C1 segment of cervical spinal cord (tissue), 14 donors: ENCODE results near the gene SLC39A2.

Source experiments
- DNase-seq, 14 donors: peaks; one replicate each; lab custom pipeline; 2025; lab: John Stamatoyannopoulos, UW

The SLC39A2 gene

DNA sequence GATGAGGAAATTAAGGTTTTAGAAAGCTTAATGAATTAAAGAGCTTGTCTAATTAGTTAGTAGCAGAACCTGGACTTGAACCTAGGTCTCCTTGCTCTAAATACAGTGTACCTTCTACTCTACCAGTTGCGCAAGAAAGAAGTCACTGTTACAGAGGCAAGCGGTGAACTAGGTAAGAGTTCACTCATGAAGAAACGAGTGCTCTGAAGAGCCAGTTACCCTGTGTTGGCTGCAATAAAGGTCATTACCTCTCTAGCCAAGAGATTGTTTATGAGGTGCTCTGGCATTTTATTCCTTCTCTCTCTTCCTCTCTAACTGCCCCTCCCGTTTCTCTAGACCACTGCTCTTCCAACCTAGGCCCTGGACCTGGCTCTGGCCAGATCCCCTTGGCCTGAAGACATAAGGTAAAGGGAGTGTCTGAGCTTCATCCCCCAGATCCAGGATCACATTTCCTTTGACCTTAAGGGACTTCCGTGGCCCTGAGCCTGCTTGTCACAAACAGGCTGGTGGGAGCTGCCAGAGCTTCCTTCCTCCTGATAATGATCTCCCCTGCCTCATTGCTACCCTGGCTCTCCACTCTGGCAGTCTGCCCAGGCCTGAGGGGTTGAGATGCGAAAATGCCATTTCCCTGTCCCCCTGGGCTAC is 45.0 kb downstream of the SLC39A2 start:
- no peak for DNase-seq

DNA sequence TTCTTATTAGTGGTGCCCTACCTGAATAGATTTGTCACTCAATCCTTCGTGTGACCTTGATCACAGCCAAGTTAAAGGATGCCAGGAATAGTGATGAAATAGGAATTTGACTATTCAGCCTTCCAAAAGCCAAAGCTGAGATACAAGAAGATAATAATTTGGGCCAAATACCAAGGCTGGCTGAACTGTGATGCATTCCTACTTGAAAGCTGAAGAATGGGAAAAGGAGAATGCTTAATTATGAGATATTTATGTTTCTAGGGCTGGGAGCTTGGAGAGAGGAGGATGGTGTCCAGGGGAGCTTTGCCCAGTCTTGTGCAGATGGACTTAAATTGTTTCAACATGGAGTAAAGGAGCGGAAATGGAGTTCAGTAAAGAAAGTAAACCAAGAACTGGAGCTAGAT is 48.3 kb downstream of the SLC39A2 start:
- DNase-seq: no peak

DNA sequence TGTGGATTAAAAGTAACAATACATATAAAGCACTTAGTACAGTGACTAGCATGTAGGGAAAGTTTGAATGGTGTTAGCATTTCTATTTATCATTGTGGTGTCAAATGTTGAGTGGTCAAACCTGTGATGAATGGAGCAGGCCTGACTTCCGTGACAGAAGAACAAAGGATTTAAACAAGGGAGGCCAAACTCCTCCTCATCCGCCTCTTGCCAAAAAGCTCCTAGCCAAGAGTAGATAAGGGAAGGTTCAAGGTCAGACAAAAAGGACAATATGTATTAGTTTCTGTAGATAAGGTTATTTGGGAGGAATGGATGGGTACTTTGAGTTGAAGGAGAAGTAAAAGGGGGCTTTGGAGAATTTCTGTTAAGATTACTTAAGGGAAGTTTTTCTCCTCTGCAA is 49.5 kb downstream of the SLC39A2 start:
- DNase-seq: no peak

- no peak for DNase-seq
These were observed 50.2 kb downstream of the SLC39A2 start for GRCh38 chr14:21049271-21049673.

- no peak for DNase-seq
These were observed 51.5 kb downstream of the SLC39A2 start for GRCh38 chr14:21050597-21050996.
